OCI-LY1 (cell line): ENCODE data around the gene MAT1A.

ENCODE experiments used
- H2AFZ ChIP-seq: fragments of 200-600 bp; sonication (generic), shearing (Covaris generic); 2 replicates; pipeline ENCODE4 v1.6.0; 2014; ENCODE audit warnings: antibody characterized with exemption, mild to moderate bottlenecking, low read length
- H3F3A ChIP-seq: fragments of 200-600 bp; sonication (generic), shearing (Covaris generic); 2 replicates; pipeline ENCODE4 v1.6.0; 2014; ENCODE audit warnings: mild to moderate bottlenecking, antibody characterized with exemption, low read length, moderate library complexity; ENCODE audit not compliant: insufficient read depth
- H3K27ac ChIP-seq: fragments of 200-600 bp; sonication (generic); 2 replicates; pipeline ENCODE4 v1.5.1; 2014; ENCODE audit warnings: low read length, mixed run types, mild to moderate bottlenecking, low read depth; ENCODE audit not compliant: poor library complexity, severe bottlenecking
- H3K27me3 ChIP-seq: fragments of 200-600 bp; sonication (generic); 2 replicates; pipeline ENCODE4 v1.6.0; 2014; ENCODE audit warnings: antibody characterized with exemption, mild to moderate bottlenecking, low read length, moderate library complexity; ENCODE audit not compliant: insufficient read depth
- H3K36me3 ChIP-seq: fragments of 200-600 bp; sonication (generic); 2 replicates; pipeline ENCODE4 v1.6.1; 2014; ENCODE audit warnings: mild to moderate bottlenecking, antibody characterized with exemption, low read length, moderate library complexity, mixed read lengths; ENCODE audit not compliant: insufficient read depth
- H3K4me1 ChIP-seq: fragments of 200-600 bp; sonication (generic); 2 replicates; pipeline ENCODE4 v1.5.1; 2014; ENCODE audit warnings: mild to moderate bottlenecking, low read length, moderate library complexity; ENCODE audit not compliant: insufficient read depth, severe bottlenecking
- H3K4me2 ChIP-seq: fragments of 200-600 bp; sonication (generic), shearing (Covaris generic); 2 replicates; pipeline ENCODE4 v1.6.1; 2014; ENCODE audit warnings: low read length
- H3K4me3 ChIP-seq: fragments of 200-600 bp; sonication (generic); 2 replicates; pipeline ENCODE4 v1.5.1; 2014; ENCODE audit warnings: low read length, low read depth, mild to moderate bottlenecking, mixed read lengths; ENCODE audit not compliant: poor library complexity, severe bottlenecking
- H3K79me2 ChIP-seq: fragments of 200-600 bp; shearing (Covaris generic); 2 replicates; pipeline ENCODE4 v1.6.1; 2016; ENCODE audit warnings: mixed run types, low read length, mixed read lengths; ENCODE audit not compliant: insufficient read depth
- H3K9ac ChIP-seq: fragments of 200-600 bp; sonication (generic), shearing (Covaris generic); 2 replicates; pipeline ENCODE4 v1.6.1; 2014; ENCODE audit warnings: mild to moderate bottlenecking, low read length, mixed read lengths
- H3K9me2 ChIP-seq: fragments of 200-600 bp; sonication (generic), shearing (Covaris generic); 2 replicates; pipeline ENCODE4 v1.6.1; 2014; ENCODE audit warnings: low read depth, mild to moderate bottlenecking, low read length, mixed read lengths
- H3K9me3 ChIP-seq: fragments of 200-600 bp; shearing (Covaris generic); 2 replicates; pipeline ENCODE4 v1.6.1; 2014; ENCODE audit warnings: low read length, mixed read lengths
- H4K20me1 ChIP-seq: fragments of 200-600 bp; sonication (generic), shearing (Covaris generic); 2 replicates; pipeline ENCODE4 v1.6.0; 2016; ENCODE audit warnings: mild to moderate bottlenecking, low read length; ENCODE audit not compliant: insufficient read depth
- CTCF ChIP-seq: fragments of 200-600 bp; sonication (generic), shearing (Covaris generic); IDR thresholded peaks from 2 replicates; pipeline ENCODE4 v1.5.1; 2017; ENCODE audit warnings: mild to moderate bottlenecking, antibody characterized with exemption, low read length, moderate library complexity, mixed read lengths
- EZH2 ChIP-seq: fragments of 200-600 bp; sonication (generic), shearing (Covaris generic); IDR thresholded peaks from 2 replicates; pipeline ENCODE4 v1.8.0; 2017; ENCODE audit warnings: borderline replicate concordance, mixed run types, mild to moderate bottlenecking, antibody characterized with exemption, low read length, moderate library complexity, mixed read lengths

Gene MAT1A

GRCh38 chr10:80292607-80293239 lies 3.3 kb upstream of the MAT1A start:
- Histone ChIP-seq H3K27me3 (no peaks in the 10 kb centered on the region; the same call in 1 of the 2 replicates), H3K4me1 (no peaks in the 10 kb centered on the region), H3K79me2 (no peaks in the 10 kb centered on the region), H3K9ac (no peak overlapping the region), H3K9me3 (no peaks in the 10 kb centered on the region), H2AFZ (no peak overlapping the region), H4K20me1 (no peaks in the 10 kb centered on the region), H3K4me2 (no peak overlapping the region), H3K9me2 (no peaks in the 10 kb centered on the region), H3K27ac (no peak overlapping the region), H3K36me3 (no peaks in the 10 kb centered on the region), H3F3A (no peaks in the 10 kb centered on the region), H3K4me3 (no peak overlapping the region)
- no peak for TF ChIP-seq CTCF
- no peak for TF ChIP-seq EZH2

- Histone ChIP-seq H2AFZ (no peak overlapping the region), H3K4me2 (no peak overlapping the region), H3K9me3 (no peaks in the 10 kb centered on the region), H3K9ac (no peak overlapping the region), H3F3A (no peaks in the 10 kb centered on the region), H3K79me2 (no peaks in the 10 kb centered on the region), H3K4me1 (no peaks in the 10 kb centered on the region), H3K36me3 (no peaks in the 10 kb centered on the region), H3K27me3 (0 out of 2 replicates have a peak, but pooled peaks cover 3% of the 10 kb centered on the region), H4K20me1 (no peaks in the 10 kb centered on the region), H3K9me2 (no peaks in the 10 kb centered on the region), H3K27ac (no peak overlapping the region), H3K4me3 (no peak overlapping the region)
- TF ChIP-seq EZH2 (no peak), CTCF (no peak)
Measured at GRCh38 chr10:80290474-80291220, 1.2 kb upstream of the MAT1A start.

- H3K36me3 ChIP-seq, result no peaks in the 10 kb centered on the region
- H3K9ac ChIP-seq, result no peak overlapping the region
- H3K27me3 ChIP-seq, result 0 out of 2 replicates have a peak, but pooled peaks cover 3% of the 10 kb centered on the region
- H3F3A ChIP-seq, result no peaks in the 10 kb centered on the region
- H3K9me2 ChIP-seq, result no peaks in the 10 kb centered on the region
- no peaks in the 10 kb centered on the region for H3K4me1 ChIP-seq
- no peak overlapping the region for H2AFZ ChIP-seq
- no peak overlapping the region for H3K4me2 ChIP-seq
- H3K27ac ChIP-seq, result no peak overlapping the region
- H3K9me3 ChIP-seq, result no peaks in the 10 kb centered on the region
- TF ChIP-seq EZH2, result no peak
- TF ChIP-seq CTCF, result no peak
- H3K79me2 ChIP-seq, result no peaks in the 10 kb centered on the region
- no peaks in the 10 kb centered on the region for H4K20me1 ChIP-seq
- no peak overlapping the region for H3K4me3 ChIP-seq
Measured at GRCh38 chr10:80288849-80289248, 609 bp downstream of the MAT1A start.
